ENCODE data around the gene LTO1.
A peak's percentile ranks its signal among the peaks of the same experiment; 100 is the strongest.

LTO1 gene, protein sequence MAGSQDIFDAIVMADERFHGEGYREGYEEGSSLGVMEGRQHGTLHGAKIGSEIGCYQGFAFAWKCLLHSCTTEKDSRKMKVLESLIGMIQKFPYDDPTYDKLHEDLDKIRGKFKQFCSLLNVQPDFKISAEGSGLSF

DNA sequence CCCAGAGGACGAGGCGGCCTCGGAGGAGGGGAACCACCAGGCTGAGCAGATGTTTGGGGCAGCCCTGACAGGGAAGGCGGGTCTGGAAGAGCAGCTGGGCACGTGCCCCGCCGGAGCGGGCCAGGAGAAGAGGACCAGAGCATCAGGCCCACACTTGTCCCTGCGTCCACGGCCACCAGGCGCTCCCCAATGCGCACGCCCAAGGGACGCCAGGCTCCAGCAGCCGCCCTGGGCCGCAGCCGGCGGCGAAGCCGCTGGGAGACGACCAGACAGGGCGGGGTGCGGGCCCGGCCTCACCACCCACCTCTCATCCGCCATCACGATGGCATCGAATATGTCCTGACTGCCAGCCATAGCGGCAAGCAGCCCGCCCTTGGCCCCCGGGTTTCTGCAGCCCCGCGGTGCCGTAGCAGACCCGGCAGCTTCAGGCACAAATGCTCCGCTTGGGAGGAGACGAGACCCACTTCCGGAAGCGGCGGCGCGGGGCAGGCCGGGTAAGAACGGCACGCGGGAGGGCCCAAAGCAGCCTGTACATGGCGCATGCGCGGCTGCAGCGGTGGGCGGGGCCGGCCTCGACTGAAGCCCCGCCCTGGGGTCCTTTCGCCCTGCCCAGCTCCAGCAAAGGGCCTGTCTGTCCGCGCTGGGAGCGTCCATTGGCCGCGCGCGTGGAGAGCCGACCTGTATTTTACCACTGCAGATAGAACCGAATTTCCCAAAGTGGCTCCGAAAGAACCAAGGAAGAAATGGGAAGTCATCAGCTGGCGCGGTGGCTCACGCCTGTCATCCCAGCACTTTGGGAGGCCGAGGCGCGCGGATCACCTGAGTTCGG is at the start of gene LTO1:
Gene LTO1 (minus strand): TSS at position 468 of the 829 bp plus-strand sequence. CDS start 114 bp downstream, at position 354.
- DNase-seq, result peak; percentile 99

DNA sequence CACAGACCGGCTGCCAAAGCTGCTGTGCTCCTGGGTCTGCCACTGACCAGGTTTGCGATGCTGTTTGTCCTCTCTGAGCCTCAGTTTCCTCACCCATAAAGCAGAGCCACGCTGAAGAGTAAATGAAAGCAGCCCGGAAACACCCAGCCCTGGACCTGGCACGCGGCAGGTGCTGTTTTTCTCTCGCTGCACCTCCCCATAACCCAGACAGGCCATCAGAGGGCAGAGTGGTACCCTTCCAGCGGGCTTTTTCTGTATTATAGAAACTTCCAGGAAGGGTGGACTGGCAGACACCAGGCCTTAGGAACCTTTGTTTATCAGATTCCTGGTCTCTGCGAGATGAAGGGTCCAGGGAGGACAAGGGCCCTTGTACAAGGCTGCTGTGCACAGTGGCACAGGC is 46.6 kb upstream of the LTO1 start:
- no peak for DNase-seq

DNA sequence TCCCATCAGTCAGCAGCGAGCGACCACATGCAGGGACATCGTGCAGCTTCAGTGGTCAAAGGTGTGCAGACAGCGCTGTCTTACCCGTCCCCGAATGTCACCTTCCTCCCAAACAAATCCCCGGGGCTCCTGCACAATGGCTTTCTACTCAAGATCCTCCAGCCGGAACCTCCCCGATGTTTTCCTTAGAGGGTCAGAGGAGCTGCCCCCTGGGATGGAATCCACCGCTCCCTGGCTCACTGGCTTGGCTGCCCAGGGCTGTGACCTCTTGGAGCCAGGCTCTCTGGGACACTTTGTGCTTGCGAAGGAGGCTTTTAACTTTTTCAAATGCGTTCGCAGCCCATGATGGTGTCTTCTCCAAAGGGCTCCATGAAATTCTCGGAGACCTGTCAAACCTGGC is 46.0 kb upstream of the LTO1 start:
- no peak for DNase-seq

DNA sequence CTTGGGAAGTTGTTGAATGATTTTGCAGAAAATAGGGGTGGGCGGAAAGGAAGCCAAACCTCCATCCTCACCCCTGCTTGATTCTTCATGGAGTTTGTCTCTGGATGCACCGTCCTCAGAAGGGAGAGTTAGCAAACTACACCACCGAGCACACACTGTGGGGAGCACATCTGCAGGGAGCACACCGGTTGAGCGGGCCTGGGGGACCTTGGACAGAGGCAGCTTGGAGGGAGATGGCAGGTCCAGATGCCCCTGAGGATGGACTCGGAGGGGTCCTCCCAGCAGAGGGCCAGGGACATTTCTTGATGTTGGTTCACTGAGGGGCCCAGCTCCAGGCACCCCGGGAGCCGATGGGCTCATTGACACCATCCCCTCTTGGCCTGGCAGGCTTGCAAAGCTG is 43.8 kb upstream of the LTO1 start:
- DNase-seq, result no peak

DNA sequence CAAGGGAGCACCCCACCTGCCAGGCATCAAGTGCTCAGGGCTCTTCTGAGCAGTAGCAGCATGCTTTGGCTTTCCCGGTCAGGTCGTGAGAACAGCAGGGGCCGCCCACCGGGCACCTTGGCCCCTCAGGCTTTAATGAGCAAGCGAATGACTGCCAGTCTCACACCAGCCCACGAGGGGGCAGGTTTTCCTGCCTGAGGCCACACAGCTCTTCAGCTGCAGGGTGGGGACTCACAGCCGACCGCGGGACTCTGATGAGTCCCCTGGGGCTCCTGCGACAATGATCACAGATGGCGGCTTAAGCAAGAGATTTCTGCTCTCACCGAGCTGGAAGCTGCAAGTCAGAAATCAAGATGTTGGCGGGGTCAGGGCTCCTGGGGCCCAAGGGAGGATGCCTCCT is 43.0 kb upstream of the LTO1 start:
- DNase-seq, result peak; percentile 93

DNA sequence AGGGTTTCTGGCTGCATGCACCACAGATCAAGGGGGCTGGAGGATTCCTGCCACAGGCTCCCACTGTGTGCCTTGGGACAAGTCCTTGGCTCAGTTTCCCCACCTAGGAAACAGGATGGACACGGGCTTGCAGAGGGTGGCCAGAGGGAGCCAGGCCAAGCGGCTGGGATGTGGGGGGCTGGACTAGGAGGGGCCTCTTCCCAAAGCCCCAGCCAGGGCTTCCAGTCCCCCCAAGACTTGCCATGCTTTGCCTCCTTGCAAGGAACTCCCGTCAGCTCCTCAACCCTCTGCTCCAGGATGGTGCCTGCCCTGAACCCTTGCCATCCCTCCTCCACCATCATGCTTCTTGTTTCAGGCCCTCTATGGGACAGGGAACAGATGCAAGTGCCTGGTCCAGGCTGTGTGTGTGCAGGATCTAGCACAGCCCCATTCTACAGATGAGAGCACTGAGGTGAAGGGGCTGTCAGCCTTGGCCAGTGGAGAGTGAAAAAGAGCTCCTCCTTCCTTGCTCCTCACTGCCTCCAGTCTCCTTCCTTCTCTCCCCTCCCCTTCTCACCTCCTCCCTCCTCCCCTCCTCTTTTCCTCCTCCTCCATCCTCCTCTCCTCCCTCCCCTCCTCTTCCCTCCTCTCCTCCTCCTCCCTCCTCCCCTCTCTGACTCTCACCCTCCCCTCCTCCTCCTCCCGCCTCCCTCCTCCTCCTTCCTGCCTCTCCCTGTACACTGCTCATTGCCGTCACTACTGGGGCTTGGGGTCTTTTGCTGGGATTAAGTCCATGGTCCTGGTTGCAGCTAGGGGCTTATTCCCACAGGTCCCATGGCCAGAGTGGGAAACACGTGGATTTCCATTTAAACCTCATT is 42.0 kb upstream of the LTO1 start:
- DNase-seq, result peak; percentile 38

DNA sequence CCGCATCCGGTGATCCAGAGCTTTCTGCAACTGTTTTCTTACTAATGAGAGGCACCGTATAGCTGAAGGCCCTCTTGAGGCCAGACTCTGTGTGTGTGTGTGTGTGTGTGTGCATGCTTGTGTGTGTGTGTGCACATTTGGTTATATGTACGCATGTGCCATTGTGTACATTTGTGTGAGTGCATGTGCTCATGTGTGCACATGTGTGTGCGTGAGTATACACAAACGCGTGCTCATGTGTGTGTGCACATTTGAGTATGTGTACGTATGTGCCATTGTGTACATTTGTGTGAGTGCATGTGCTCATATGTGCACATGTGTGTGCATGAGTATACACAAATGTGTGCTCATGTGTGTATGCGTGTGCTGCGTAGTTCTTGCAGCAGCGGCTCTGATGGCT is 40.9 kb upstream of the LTO1 start:
- no peak for DNase-seq

DNA sequence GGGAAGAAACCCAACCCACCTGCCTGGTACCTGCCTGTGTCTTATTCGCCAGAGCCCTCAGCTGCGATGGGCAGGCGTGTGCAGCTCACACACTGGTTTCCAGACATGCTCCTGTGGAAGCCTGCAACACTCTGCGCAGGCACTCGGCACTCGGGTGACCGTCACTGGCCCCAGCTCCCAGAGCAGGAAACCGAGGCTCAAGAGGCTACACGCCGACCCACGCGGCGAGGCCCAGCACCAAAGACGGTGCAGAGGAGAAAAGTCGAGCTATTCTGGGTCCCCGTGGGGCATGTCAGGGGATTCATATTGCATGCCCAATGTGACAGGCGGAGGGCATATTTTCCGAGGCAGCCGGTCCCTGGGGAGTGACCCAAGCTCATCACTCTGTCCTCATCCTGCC is 40.3 kb upstream of the LTO1 start:
- DNase-seq, result no peak

DNA sequence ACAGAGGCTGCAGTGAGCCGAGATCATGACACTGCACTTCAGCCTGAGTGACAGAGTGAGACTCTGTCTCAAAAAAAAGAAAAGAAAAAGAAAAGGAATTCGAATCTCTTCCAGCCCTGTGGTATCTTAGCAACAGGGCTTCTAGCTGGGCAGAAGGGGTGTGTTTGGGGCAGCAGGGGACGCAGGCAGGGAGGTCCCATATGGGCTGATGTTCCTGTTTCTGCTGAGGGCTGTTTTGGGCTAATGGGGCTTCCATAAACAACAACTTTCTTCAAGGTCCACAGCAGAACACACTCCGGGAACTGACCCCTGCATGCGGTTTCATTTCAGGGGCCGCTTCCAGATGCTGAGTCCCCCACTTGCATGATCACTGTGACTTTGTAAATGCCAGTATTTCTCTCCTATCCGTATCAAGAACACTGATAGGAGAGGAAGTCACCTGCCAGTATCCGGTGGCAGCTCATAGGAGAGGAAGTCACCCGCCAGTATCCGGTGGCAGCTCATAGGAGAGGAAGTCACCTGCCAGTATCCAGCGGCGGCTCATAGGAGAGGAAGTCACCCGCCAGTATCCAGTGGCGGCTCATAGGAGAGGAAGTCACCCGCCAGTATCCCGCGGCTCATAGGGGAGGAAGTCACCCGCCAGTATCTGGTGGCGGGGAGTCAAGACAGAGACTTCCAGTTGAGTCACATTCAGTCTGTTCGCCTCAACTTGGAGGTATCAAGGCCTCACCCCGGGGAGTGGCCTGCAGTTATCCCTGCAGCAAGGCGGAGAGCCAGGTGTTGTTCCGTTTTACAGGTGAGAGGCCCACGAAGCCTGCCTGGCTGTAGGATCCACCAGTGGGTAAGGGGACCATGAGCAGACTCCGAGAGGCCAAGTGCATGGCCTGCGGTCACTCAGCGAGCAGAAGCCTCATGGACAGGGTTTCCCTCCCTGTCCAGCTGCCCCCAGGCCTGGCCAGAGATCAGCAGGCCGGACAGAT is 37.0 kb upstream of the LTO1 start:
- DNase-seq, result no peak

DNA sequence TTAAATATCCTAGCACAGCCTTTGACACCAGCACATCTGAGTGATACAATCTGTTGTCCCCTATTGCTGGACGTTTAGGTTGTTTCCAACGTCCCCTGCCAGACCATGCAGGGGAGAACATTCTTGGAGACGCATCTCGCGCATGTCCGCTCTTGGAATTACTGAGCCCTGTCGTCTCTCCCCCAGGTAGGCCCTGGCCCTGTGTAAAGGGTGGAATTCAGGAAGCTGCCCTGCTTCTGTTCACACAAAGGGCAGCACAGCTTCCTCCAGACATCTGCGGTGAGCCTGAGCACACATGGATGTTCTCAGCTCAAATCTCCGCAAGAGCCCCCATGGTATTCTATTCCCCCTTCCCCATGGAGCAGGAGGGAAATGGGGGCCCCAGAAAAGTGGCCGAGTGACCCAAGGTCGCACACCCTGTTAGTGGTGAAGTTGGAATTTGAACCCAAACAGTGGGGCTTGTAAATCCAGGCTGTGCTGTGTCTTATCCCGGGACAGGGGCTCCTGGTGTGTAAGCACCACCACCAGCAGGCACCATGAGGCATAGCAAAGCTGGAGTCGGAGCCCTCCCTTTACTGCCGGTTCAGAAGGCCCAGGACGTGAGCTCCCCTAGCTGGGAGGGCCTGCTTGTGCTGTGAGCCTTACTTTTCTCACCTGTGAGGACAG is 33.7 kb upstream of the LTO1 start:
- DNase-seq, result no peak

DNA sequence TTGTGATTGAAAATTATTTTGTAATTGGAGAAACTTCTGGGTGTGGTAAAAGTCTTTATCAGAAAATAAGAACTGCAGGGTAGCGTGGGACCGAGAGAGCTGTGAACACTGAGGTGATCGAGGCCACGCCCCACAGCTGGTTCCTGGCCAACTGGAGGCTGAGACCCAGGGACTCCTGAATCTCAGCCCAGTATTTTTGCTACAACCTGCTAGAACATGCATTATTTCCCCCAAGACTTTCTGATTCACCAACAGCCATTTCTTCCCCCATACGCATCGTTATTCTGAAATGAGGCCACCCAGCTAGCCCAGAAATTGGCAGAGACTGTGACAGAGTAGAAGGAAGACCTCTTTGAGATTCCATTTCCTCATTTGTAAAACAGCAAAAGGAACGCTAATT is 32.0 kb upstream of the LTO1 start:
- DNase-seq, result peak; percentile 44

DNA sequence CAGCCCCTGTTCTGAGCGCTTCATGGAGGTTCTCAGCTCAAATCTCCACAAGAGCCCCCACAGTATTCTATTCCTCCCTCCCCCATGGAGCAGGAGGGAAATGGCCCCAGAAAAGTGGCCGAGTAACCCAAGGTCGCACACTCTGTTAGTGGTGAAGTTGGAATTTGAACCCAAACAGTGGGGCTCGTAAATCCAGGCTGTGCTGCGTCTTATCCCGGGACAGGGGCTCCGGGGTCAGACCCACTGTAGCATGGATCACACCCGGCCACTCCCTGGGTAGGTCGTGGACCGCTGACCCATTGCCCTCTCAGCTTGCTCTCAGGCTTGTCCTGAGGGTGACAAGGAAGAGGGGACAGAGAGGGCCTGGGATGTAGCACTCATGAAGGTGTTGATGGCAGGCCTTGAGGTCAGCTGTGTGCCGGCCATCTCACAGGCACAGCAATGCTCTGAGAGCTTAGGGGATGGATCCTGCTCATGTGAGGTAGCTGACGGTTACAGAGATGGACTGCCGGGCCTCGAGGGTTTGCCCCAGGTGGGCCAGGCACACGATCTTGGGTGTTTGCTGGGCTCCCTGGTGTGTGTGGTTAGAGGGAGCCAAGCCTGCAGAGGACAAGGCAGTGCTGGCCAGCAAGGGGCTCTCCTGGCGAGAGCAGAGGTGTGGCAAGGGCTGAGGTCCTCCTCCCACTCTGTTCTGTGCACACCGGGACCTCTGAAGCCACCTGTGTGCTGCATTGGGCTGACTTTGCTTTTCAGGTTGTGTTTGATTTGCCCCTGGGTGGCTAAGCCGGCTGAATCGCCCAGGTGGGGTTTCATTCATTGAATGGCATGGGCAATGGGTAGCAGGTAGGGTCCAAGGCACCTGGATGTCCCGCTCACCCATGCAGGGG is 31.0 kb upstream of the LTO1 start:
- DNase-seq, result no peak

DNA sequence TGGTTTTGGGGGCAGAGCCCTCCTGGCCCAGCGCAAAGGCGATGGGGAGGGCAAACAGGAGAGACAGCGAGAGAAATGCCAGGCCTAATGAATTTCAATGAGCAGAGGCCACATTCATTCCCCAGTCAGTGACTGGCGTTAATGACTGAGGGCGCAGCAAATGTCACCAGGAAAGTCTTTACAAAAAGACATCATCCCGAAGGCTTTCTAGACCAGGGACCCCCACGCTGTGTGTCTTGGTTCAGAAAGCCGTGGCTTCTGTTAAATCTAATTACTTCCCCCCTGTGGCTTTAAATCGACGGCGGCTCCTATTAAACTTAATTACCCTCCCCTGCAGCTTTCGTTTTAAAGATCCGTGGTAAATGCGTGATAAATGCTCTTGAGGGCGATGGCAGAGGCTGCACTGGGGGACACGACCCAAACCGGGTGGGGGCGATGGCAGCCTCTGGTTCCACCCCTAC is 30.2 kb upstream of the LTO1 start:
- peak; percentile 92 for DNase-seq

DNA sequence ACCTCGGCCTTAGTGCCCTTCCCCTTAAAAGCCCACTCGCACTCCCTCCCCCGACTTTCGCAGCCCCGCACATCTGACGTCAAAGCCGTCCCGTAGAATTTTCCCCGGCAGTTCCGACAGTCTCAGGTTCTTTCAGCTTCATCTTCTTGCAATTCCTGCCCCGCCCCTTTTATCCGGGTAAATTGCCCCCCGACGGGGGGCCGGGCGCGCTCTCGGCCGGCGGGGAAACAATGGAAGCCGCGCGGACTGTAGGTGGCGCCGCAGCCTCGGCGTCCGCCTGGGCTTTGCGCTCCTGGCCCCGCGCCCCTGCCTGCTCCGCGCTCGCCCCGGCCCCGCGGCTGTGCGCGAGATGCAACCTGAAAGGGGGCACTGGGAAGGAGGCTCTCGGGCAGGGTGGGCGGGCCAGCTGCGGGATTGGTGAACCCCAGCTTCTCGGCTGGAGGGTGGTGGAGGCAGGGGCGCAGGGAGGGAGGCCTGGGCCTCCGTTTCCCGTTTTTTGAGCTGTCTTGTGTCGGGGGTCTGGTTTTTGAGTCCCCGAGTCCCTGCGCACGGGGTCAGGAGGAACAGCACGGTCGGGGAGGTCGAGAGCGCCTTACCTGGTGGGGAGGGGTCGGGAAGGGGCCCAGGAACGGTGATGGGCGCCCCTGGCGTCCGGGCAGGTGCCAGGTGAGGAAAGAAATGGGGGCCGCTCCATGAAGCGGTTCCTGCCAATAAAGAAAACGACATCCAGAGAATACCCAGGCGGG is 29.5 kb upstream of the LTO1 start:
- DNase-seq, result peak; percentile 94

DNA sequence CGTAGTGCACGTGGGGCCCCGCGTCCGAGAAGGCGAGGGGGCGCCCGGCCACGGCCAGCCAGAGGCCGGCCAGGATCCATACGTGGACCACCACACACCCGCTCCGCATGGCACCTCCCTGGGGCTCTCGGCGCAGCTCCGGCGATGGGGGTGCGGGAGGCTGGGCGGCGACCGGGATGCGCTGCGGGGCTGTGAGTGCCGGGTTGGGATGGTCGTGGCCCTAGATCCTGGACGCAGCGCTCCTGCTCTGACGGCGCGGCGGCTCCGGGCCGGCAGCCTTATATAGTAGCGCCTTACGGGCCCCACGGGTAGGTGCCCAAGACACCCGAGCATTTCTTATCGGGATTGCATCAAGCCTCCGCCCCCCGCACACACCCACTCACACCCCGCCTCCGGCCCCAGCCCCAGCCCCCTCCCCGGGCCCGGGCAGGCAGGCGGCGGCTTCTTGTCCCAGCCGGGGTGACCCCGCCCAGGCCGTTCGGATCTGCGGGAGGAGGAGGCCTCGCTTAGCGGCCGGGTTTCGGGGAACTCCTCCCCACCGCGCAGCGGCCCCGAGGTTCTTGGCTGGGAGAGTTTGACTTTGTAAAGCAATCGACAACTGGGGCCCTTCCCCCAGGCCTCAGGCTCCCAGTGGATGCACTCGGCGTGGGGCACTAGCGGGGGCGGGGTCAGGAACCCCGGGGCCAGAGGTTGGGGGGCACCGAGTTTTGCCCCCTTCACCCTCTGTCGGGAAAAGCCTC is 28.8 kb upstream of the LTO1 start, which contains the start of gene FGF19:
Gene FGF19 (minus strand): TSS at position 255 of the 740 bp plus-strand sequence. CDS start 146 bp downstream, at position 109.
- peak; percentile 79 for DNase-seq

DNA sequence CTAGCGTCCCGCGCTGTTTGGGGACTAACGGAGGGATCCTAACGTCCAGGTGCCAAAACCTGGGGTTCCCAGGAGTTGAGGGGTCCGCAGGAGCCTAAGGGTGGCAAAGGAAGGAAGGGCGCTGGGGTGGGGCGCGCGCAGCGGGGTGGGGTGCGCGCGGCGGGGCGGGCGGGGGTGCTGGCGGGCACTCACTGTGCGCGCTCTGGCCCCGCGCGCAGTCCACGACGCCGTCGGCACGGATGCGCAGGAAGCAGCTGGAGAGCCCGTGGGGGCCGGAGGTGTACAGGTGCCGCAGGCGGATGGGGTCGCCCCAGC is 28.3 kb upstream of the LTO1 start:
- DNase-seq, result peak; percentile 26

DNA sequence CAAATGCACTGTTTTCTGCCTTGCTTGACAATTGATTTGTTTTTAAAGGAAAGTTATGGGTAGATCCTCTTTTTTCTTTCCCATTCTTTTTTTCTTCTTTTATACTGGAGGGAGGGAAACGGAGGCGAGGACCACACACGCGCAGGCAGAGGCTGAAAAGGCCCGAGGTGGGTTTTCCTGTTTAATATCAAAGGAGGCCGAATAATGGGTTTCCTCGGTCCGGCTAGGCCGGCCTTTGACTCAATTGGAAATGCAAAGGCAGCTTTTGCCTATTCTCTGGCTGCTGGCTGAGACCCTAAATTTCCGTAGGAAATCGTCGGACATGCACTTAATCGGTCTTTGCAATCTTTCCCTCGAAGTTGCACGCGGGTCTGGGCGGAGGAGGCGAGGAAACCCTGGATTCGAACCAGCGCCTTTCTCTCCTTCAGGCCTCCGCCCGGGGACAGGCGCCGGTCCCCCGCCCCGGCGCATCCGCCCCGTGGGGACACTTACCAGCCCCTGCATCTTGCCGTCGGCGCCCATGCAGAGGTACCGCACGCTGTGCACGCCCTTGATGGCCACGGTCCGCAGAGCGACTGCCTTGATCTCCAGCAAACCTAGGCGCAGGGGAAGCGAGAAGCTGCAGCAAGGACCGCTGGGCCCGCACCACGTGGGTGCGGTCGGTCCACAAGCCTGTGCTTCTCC is 27.8 kb upstream of the LTO1 start:
- peak; percentile 69 for DNase-seq

DNA sequence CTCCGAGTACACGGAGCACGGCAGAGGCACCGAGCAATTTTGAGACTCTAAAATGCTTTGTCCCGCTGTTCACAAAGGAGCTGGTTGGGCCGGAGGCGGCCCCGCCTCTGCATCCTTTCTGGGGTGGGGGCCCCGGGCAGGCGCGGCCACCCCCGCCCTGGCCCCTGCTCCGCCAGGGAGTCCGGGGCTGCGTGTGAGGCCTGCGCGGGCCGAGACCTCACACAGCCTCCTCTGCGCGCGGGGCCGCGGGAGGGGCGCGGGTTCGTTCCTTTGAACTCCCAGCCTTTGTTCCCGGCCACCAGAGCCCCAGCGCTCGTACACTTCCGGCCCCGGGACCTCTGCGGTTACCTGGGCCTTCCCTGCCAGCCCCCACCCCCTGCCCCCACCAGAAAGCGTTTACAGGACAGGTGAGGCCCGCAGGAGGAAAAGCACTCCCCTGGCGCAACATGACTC is 27.1 kb upstream of the LTO1 start:
- DNase-seq, result peak; percentile 76

Data from eye (tissue), 1 donor.